HG03342 (cell line): ENCODE results near the gene MCM5.
"Not testable (repeated sequence)": the region's sequence is repeated elsewhere in the genome, so short reads cannot be mapped to it uniquely, and the experiment has no call there.

Experiments used
- ATAC-seq: cut with Tn5 transposase; IDR thresholded peaks from one replicate; pipeline ENCODE4 v1.9.1; 2021; ENCODE audit warnings: mild to moderate bottlenecking, moderate library complexity; ENCODE audit not compliant: unreplicated experiment

MCM5 gene

DNA sequence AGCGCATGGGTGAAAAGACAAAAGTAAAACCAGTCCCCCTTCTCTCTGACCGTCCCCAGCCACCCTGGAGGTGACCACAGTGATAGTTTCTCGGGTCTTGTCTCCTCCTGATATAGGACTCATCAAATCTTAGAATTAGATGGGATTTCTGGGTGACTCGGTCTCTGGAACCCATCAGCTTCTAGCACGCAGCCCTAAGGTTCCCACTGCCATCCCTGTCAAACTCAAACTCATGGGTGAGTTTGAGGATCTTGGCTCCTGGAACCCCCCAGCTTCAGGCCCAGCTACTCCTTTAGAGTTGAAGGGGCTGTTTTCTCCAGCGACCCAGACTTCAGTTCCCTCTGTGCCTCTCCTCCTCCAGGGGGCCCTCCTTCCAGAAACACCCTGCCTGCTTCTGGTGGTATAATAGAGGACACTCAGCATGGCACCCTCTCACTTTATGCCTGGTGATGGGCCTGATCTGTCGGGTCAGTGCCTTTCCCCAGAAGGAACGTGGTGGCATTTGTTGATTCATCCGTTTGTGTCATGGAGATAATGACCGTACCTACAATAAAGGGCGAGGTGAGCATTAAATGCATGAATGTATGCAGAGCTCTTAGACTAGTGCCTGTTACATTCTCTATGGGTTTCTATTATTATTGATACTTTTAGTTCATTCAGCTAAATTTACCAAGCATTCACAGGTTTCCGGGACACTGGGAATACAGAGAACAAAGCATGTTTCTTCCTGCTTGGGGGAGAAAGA, 31.7 kb downstream of the MCM5 start:
- no peak for ATAC-seq

DNA sequence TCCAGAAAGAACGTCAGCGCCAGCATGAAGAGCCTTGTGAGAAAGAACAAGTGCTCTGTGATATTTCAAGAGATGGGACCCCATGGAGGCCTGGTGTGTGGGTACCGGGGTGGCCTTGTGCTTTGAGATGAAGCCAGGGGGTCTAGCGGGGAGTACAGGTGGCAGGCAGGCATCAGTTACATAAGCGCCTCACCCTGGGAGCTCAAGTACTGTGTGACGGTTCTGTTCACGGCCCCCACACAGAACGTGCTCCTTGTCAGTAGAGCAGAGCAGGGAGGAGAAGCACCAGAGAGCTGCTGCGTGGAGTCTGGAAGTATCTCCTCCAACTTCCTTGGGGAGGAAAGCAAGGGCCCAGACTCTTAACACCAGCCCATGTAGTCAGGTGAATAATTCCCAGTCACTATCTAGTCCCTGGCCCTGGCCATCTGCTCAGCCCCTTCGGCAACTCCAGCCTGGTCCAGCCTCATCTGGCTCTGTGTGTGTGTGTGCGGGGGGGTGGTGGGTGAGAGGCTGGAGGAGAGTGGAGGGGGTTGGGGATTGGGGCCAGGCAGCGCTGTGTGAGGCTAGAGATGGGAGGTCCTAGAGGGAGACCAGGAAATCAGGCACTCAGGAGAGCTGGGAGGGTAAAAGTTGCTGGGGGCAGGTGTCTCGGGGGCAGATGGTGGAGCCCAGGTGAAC, 32.4 kb downstream of the MCM5 start:
- no peak for ATAC-seq

DNA sequence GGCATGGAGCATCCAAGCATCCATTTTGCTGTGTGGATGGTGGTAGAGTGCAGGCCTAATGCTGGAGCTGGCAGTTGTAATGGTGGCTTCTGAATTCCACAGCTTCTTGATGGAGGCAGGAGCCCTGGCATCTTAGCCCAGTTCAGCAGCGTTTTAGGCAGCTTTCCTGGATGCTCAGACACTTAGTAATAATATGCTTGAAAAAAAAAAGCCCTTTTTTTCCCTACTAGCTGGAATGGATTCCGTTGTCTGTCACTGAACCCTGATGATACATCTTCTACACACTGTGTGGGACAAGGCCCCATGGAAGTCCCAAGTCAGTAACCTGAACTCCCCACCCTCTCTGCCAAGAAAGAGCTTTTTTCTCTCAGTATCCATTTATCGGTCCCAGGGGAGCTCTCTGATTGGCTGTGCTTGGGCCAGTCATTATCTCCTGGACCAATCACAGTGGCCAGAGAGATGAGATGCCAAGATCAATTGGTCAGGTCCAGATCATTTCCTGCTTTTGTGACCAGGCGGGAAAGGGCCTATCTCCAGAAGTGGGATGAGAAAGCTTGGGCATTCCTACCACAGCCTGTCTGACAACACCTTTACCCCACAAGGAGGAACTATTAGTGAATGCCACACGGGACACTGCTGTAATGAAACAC, 34.2 kb downstream of the MCM5 start:
- ATAC-seq = no peak

GRCh38 chr22:35435201-35435740, 35.3 kb downstream of the MCM5 start:
- no peak for ATAC-seq

DNA sequence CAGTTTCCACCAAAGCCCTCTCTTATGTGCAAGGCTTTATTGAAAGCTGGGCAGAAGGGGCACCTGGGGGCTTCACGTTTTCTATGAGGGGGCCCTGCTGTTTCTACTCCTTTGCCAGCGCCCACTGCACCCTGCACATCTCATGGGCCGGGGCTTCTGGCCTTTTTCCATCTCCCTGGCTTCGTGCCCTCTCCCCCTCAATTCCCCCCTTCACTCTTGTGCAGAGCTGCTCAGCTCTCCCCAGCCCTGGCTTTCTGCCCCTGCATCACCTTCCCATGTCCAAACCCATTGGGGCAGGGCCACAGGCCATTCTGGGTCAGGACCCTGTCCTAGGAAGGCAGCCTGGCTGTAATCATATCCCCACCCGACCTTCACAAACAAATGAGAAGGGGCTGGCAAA, 36.5 kb downstream of the MCM5 start:
- ATAC-seq = no peak

GRCh38 chr22:35437049-35437448, 37.1 kb downstream of the MCM5 start:
- ATAC-seq = no peak

DNA sequence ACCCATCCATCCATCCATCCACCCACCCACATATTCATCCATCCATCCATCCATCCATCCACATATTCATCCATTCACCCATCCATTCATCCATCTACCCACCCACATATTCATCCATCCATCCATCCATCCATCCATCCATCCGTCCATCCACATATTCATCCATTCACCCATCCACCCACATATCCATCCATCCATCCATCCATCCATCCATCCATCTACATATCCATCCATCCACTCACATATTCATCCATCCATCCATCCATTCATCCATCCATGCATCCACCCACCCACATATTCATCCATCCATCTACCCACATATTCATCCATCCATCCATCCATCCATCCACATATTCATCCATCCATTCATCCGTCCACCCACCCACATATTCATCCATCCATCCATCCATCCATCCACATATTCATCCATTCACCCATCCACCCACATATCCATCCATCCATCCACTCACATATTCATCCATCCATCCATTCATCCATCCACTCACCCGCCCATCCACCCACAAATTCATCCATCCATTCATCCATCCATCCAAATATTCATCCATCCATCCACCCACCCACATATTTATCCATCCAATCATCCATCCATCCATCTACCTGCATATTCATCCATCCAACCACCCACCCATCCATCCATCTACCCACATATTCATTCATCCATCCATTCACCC, 38.9 kb downstream of the MCM5 start:
- not testable (repeated sequence) for ATAC-seq

DNA sequence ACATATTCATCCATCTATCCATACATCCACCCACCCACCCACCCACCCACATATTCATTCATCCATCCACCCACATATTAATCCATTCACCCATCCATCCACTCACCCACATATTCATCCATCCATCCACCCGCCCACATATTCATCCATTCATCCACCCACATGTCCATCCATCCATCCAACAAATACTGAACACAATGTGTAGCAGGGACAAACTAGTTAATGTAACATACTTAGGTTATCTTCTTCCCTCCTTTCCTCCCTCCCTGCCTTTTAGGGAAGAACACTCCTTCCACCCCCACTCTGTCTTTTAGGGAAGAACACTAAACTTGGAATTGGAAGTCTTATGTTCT, 39.4 kb downstream of the MCM5 start:
- ATAC-seq = no peak

DNA sequence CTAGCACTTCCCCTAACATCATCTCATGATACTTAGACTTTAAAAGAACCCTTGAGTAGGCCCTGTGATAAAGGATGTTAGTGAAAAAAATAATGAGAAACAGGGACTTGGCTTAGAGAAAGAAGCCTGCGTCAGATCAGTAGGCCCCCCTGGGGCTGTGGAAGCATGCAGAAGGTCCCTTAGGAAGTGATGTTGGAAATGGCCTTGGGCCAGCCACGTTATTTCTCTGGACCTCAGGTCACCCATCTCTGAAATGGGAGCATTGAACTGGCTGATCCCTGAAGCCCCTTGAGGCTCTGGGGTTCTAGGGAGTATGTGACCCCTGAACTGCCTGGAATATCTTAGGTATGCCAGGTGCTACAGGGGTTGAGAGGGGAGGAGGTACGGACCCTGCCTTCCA, 40.2 kb downstream of the MCM5 start:
- no peak for ATAC-seq

DNA sequence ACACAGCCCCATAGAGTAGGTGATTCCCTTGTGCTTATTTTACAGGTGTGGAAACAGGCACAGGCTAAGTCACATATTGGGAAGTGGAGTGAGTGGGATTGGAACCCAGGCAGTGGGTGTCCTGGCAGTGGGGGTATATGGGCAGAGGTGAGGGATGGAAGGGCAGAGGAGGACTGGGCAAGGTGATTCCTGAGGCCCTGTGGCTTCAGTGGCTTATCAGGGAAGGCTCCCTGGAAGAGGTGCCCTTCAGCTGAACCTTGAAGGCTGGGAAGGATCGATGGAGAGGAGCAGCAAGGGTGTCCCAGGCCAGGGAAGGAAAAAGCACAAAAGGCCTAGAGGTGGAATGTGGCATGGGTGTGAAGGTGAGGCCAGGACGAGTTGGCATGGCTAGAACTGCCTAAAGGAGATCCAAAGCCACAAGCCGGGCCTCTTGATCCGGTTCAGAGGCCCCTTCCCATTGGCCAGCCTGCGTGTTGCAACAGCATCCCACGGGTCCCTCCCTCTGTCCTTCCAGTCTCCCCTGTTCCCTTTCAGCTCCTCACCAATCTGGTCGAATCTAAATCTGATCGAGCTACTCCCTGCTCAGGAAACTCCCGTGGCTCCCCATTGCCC, 41.7 kb downstream of the MCM5 start:
- no peak for ATAC-seq

- no peak for ATAC-seq
Observed at GRCh38 chr22:35442471-35442870, 42.5 kb downstream of the MCM5 start.

- no peak for ATAC-seq
Observed at GRCh38 chr22:35443338-35443737, 43.4 kb downstream of the MCM5 start.

DNA sequence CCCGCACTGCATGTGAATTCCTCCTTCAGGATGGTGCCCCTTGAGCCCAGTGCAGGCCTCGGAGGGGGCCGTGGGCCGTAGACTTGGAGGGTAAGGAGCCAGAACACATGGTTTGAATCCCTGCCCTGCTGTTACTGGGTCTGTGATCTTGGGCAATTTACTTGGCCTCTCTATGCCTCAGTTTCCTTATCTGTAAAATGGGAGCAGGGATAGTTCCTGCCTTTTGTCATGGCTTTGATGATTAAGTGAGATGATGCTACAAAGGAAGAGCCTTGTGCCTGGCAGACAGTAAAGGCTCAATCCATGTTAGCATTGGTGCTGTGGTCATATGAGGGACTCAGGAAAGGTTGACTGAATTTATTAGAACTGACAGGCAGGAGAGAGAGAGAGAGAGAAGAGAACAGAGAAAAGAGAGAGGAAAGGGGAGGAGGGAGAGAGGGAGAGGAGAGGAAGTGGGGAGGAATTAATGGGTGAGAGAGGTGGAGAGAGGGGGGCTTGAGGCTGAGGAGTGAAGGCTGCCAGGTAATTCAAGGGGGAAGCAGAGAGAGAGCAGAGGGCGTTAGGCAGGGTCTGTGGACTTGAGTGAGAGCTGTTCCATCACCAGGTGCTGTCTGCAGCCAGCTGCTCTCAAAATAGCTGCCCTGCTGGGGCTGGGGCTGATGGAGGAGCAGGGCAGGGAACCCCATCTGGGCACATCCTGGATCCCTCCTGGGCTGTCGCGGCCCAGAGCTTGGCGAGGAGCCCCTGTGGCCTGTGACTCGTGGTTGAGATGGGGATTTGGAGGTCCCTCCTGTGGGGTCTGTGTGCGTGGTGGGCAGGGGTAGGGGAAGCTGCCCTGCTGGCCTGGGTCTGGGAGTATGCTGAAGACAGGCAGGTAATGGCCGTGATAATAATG, 44.1 kb downstream of the MCM5 start:
- no peak for ATAC-seq

GRCh38 chr22:35444685-35445399, 44.9 kb downstream of the MCM5 start:
- ATAC-seq = no peak

DNA sequence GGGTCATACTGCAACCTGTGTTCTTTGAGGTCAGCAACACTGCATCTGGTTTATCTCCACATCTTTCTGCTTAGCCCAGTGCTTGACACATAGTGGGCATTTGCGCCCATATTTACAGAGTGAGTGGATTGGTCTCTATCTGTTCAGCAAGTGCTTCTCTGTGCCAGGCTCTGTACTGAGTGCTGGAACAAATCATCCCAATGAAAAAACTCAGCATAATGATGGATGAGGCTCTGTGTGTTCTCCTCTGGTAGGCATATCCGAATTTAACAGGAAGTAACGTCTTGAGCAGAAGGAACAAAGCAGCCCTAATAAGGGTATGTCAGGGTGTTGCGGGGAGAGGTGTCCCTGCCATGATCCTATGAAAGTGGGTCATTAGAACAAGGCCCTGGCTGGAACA, 46.0 kb downstream of the MCM5 start:
- ATAC-seq = no peak

DNA sequence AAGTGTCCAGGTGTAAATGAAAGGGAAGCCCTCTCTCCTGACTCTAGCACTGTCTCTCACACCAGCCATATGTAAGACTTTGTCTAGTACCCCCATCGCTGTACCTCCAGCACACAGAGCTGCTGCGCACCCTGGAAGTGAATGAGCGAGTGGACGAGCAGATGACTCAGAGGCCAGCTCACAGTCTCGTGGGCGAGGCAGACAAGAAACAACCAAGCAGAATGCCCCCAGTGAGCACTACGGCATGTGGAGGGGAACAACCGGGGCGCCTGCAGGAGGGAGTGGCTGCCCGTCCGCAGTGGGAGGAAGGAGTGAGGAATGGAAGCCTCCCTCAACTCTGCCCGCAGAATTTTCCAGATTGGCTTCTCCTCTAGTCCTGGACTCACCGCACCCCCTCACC, 46.4 kb downstream of the MCM5 start:
- no peak for ATAC-seq

DNA sequence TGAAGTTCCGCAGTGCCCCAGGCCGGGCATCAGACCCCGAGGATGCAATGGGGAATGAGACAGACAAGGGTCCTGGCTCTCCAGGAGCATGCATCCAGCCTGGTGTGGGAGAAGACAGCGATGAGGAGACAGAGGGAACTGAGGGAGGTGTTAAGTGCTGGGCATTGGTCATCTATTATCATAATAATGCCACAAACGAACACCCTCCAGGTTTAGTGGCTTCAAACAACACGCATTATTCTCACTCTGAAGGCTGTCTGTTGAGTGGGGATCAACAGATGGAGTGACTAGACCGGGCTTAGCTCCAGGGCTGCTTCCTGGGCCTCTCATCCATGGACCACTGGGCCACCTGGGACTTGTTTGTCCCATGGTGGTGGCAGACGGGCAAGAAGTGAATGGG, 48.6 kb downstream of the MCM5 start:
- no peak for ATAC-seq

DNA sequence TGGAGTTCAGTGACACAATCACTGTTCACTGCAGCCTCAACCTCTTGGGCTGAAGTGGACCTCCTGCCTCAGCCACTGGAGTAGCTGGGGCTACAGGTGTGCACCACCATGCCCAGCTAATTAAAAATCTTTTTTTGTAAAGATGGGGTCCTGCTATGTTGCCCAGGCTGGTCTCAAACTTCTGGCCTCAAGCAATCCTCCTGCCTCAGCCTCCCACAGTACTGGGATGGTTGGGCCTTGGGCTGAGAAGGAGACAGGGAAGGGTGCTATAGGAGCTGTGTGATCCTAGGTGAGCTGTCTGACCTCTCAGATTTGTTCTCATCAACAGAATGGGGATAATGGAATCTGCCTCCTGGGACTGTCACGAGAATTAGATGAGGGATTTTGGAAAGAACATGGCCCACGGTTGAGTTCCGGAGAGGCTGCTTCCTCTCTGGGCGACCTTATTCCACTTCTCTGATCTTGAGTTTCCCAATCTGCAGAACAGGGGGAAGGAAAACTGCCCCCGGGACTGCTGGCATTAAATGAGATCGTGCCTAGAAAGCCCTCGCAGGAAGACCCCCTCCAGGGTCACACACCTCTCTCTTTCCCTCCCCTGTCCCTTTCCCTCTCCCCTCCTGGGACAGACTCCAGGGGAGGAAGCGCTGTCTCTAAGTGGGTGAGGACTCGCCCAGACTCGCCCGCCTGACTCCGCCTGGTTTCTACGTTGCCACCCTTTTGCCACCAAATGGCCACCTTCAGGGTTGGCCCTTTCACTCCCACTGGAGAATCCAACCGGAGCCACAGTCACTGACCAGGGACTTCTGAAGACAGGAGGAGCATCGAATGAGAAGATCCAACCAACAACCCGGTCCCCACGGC, 50.1 kb downstream of the MCM5 start:
- no peak for ATAC-seq
